NCI-H1105 (cell line): ENCODE results near the gene RAB44.
"Not testable (repeated sequence)": the region's sequence is repeated elsewhere in the genome, so short reads cannot be mapped to it uniquely, and the experiment has no call there.

Experiments
- DNase-seq: peaks from one replicate; lab custom pipeline; 2025; lab: John Stamatoyannopoulos, UW

The RAB44 gene

GRCh38 chr6:36706339-36706738 is 8.7 kb downstream of the RAB44 start:
- no peak for DNase-seq

GRCh38 chr6:36712816-36713215 is 15.2 kb downstream of the RAB44 start:
- no peak for DNase-seq

- no peak for DNase-seq
Measured at GRCh38 chr6:36713846-36714245, 16.2 kb downstream of the RAB44 start.

- no peak for DNase-seq
Measured at GRCh38 chr6:36714511-36714910, 16.9 kb downstream of the RAB44 start.

GRCh38 chr6:36715469-36715868 is 17.8 kb downstream of the RAB44 start:
- DNase-seq: no peak

GRCh38 chr6:36716476-36717093 is 19.0 kb downstream of the RAB44 start:
- no peak for DNase-seq

- DNase-seq: no peak
Measured at GRCh38 chr6:36717231-36717825, 19.7 kb downstream of the RAB44 start.

- no peak for DNase-seq
Measured at GRCh38 chr6:36717871-36718540, 20.4 kb downstream of the RAB44 start.

GRCh38 chr6:36718560-36718959 is 20.9 kb downstream of the RAB44 start:
- no peak for DNase-seq

GRCh38 chr6:36719126-36719525 is 21.5 kb downstream of the RAB44 start:
- DNase-seq: no peak

GRCh38 chr6:36720251-36721141 is 22.9 kb downstream of the RAB44 start:
- DNase-seq: no peak

GRCh38 chr6:36721369-36722140 is 23.9 kb downstream of the RAB44 start:
- no peak for DNase-seq

GRCh38 chr6:36722365-36722764 is 24.7 kb downstream of the RAB44 start:
- DNase-seq: no peak

GRCh38 chr6:36722879-36723278 is 25.3 kb downstream of the RAB44 start:
- peak; percentile 61 for DNase-seq

GRCh38 chr6:36723992-36724391 is 26.4 kb downstream of the RAB44 start:
- DNase-seq: not testable (repeated sequence)

GRCh38 chr6:36724514-36725390 is 27.1 kb downstream of the RAB44 start:
- DNase-seq: peak; percentile 81

GRCh38 chr6:36725581-36725980 is 28.0 kb downstream of the RAB44 start:
- DNase-seq: no peak

- DNase-seq: no peak
Measured at GRCh38 chr6:36727505-36728021, 29.9 kb downstream of the RAB44 start.

- no peak for DNase-seq
Measured at GRCh38 chr6:36728289-36729160, 30.9 kb downstream of the RAB44 start.

GRCh38 chr6:36729161-36729524 is 31.5 kb downstream of the RAB44 start:
- DNase-seq: no peak
